Measurements from ENCODE around the gene ICAM3.

Gene ICAM3

DNA sequence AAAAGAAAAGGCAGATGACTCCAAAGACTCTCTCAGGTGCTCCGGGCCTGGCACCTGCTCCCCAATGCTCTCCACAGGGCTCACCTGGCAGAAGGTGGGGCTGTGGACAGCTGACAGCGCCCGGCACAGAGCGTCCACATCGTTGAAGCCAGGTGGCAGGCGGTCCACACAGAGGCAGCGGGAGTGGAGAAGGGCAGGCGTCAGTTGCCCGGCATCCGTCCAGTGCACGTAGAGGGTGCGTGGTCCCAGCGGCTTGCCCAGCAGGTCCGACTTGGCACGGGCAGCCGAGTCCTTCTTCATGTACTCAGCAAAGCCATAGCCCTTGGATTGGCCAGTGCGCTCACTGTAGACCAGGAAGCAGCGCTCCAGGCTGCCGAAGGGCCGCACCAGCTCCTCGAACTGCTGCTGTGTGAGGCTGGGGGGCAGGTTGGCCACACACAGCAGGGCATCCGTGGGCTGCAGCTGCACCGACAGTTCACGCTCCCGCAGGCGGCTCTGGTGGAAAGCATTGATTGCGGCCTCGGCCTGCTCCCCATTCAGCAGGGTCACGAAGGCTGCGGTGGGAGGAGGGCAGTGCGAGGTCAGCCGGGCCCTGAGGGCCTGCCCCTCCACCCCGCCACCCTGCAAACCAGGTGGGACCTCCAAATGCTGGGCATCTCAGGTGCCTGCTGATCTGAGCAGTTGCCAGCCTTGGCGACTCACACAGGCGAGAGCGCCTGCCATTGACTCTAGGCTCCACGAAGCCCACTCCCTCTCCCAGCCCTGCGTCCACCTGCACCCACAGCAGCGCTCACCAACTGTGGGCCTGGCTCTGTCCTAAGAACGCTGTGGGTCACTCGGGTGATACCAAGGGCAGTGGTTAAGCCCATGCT, 10.6 kb downstream of the ICAM3 start:
- Histone ChIP-seq H3K4me1 (ENCODE audit: control insufficient read depth, insufficient read depth, low read length) (peaks cover 7% of the 10 kb centered on the region), H3K9me3 (replicated peaks; ENCODE audit: low read length) (no peaks in the 10 kb centered on the region), H3K4me2 (ENCODE audit: low read length) (no peak overlapping the region), H3K27me3 (ENCODE audit: control insufficient read depth, insufficient read depth, low read length) (no peaks in the 10 kb centered on the region), H3K4me3 (ENCODE audit: low read length) (no peak overlapping the region), H3K36me3 (ENCODE audit: insufficient read depth, low read length) (peaks cover 43% of the 10 kb centered on the region), H3K9ac (ENCODE audit: low read depth, low read length) (no peak overlapping the region)

DNA sequence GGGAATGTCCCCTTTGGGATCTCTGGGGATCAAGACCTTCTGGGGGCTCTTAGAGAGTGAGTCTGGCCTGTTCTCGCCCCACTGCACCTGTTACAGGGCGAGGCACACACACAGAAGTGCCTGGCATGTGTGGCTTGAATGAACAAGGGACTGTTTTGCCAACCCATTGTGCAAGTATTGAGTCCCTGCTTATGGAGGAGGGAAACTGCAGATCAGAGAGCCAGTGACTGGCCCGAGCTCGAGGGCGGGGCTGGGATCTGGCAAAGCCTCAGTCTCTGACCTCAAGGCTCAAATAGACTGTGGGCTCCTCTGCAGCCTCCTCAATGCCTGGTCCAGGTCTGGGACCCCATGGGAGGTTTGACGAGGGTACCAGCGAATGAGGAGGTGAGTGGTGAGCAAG, 11.6 kb downstream of the ICAM3 start:
- Histone ChIP-seq H3K36me3 (ENCODE audit: insufficient read depth, low read length) (peaks cover 53% of the 10 kb centered on the region), H3K4me2 (ENCODE audit: low read length) (no peak overlapping the region), H3K4me3 (ENCODE audit: low read length) (no peak overlapping the region)

DNA sequence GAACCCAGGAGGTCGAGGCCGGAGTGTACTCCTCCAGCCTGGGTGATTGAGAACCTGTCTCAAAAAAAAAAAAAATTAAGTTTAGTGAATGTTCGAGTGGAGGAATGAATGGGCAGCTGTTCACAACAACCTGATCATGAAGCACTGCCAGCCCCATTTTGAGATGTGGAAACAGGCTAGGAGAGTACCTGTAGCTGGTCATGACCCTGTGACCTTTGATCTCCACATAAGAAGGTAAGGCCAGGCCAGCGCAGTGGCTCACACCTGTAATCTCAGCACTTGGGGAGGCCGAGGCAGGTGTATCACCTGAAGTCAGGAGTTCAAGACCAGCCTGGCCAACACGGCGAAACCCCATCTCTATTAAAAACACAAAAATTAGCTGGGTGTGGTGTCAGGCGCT, 13.7 kb downstream of the ICAM3 start:
- H3K4me3 ChIP-seq (ENCODE audit: low read length) = no peak overlapping the region
- no peak overlapping the region for H3K4me2 ChIP-seq (ENCODE audit: low read length)
- peaks cover 71% of the 10 kb centered on the region for H3K36me3 ChIP-seq (ENCODE audit: insufficient read depth, low read length)
- H3K9me3 ChIP-seq (replicated peaks; ENCODE audit: low read length) = no peaks in the 10 kb centered on the region
- no peaks in the 10 kb centered on the region for H3K4me1 ChIP-seq (ENCODE audit: control insufficient read depth, insufficient read depth, low read length)
- H3K9ac ChIP-seq (ENCODE audit: low read depth, low read length) = no peak overlapping the region
- no peaks in the 10 kb centered on the region for H3K27me3 ChIP-seq (ENCODE audit: control insufficient read depth, insufficient read depth, low read length)

More for the DNA sequence above, 11.6 kb downstream of the ICAM3 start:
- no peak overlapping the region for H3K9ac ChIP-seq (ENCODE audit: low read depth, low read length)
- no peaks in the 10 kb centered on the region for H3K27me3 ChIP-seq (ENCODE audit: control insufficient read depth, insufficient read depth, low read length)
- no peaks in the 10 kb centered on the region for H3K9me3 ChIP-seq (replicated peaks; ENCODE audit: low read length)
- peaks cover 5% of the 10 kb centered on the region for H3K4me1 ChIP-seq (ENCODE audit: control insufficient read depth, insufficient read depth, low read length)

DNA sequence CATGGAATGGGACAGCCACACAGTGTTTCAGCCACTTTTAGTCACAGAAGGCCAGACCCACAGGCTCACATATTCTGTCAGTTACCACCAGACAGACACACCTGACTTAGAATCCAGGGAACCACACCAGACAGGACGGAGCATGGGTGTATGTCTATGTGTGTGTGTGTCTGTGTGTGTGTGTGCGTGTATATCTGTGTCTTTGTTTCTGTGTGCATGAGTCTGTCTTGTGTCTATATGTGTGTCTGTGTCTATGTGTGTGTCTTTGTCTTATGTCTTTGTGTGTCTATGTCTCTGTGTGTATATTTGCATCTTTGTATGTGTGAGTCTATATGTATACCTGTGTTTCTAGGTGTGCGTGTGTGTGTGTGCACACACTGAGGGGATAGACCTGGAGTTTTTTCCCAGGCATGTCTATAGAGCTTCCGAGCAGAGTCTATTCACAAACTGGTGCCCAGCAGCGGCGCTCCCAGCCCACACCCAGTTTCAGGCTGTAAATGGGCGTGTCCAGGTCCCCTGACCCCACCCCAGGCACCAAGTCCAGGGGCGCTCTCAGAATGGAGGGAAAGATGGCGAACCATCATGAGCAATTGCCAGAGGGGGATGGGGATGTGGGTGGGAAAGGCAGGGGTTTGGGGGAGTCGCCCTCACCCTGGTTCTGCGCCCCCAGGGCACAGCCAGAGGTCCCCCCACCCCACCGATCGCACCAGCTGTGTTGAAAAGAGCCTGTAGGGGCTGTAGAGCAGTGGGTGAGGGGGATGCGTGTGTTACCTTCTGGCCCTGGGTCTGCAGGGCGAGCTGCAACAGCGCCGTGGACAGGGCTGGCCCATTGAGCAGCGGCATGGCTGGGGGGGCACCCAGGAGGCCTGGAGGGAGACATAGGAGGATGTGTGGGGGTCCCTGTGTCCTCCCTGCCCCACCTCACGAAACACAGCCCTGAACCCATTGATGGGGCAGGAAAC, 17.3 kb downstream of the ICAM3 start:
- H3K9ac ChIP-seq (ENCODE audit: low read depth, low read length) = no peak overlapping the region
- no peak overlapping the region for H3K4me3 ChIP-seq (ENCODE audit: low read length)
- H3K9me3 ChIP-seq (replicated peaks; ENCODE audit: low read length) = no peaks in the 10 kb centered on the region
- no peak overlapping the region for H3K4me2 ChIP-seq (ENCODE audit: low read length)
- no peaks in the 10 kb centered on the region for H3K27me3 ChIP-seq (ENCODE audit: control insufficient read depth, insufficient read depth, low read length)
- no peaks in the 10 kb centered on the region for H3K4me1 ChIP-seq (ENCODE audit: control insufficient read depth, insufficient read depth, low read length)
- H3K36me3 ChIP-seq (ENCODE audit: insufficient read depth, low read length) = peaks cover 58% of the 10 kb centered on the region

DNA sequence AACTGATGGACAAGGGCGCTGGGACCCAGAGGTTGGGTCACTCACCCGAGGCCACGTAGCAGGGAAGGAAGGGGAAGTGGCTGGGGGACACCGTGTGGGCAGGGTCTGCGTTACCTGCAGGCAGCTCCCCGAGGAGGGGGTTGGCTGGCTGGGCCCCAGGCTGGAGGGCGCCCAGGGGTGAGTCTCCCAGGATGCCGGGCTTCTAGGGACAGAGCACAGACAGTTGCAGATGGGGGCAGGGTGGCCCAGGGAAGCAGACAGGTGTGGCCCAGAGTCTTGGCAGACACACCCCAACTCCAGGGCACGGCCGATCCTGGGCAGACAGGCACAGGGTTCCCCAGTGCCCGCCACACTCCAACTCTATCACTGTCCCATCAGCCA, 18.0 kb downstream of the ICAM3 start:
- H3K27me3 ChIP-seq (ENCODE audit: control insufficient read depth, insufficient read depth, low read length) = no peaks in the 10 kb centered on the region
- no peak overlapping the region for H3K4me2 ChIP-seq (ENCODE audit: low read length)
- H3K4me1 ChIP-seq (ENCODE audit: control insufficient read depth, insufficient read depth, low read length) = no peaks in the 10 kb centered on the region
- no peaks in the 10 kb centered on the region for H3K9me3 ChIP-seq (replicated peaks; ENCODE audit: low read length)
- H3K36me3 ChIP-seq (ENCODE audit: insufficient read depth, low read length) = peaks cover 59% of the 10 kb centered on the region
- no peak overlapping the region for H3K4me3 ChIP-seq (ENCODE audit: low read length)
- no peak overlapping the region for H3K9ac ChIP-seq (ENCODE audit: low read depth, low read length)

DNA sequence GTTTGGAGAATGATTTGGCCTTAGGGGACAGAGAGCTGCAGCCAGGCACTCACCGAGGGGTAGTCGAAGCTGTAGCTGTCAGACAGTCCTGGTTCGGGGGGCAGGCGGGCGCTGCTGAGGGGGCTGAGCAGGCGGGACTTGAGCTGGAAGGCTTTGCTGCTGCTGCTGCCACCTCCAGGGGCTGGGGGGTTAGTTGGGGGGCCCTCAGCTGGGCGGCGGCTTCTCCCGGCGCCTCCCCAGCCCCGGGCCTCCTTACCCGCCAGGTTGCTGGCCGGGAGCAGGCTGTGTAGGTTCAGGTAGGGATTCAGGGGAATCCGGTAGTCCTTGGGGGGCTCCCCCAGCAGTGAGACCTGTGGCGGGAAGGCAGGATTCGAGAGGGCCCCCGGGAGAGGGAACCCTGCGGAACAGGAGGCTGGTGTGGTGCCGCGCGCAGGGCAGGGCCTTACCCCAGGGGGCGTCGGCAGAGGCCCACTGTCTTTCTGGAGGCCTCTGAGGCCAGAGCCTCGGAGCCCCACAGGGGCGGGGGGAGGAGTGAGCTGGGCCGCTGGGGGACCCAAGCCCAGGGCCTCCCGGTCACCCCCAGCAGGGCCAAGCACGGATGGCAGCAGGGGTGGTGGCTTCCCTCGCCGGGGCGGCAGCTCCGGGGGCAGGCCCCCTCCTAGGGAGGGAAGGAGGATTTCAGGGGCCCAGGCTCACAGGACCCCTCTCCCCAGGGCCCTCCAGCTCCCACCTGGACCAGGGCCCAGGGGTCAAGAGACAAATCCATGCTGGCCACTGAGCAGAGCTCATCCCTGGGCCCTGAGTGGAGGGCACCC, 18.6 kb downstream of the ICAM3 start:
- Histone ChIP-seq H3K27me3 (ENCODE audit: control insufficient read depth, insufficient read depth, low read length) (no peaks in the 10 kb centered on the region), H3K4me2 (ENCODE audit: low read length) (no peak overlapping the region), H3K9ac (ENCODE audit: low read depth, low read length) (no peak overlapping the region), H3K9me3 (replicated peaks; ENCODE audit: low read length) (no peaks in the 10 kb centered on the region), H3K4me1 (ENCODE audit: control insufficient read depth, insufficient read depth, low read length) (peaks cover 4% of the 10 kb centered on the region), H3K36me3 (ENCODE audit: insufficient read depth, low read length) (peaks cover 60% of the 10 kb centered on the region), H3K4me3 (ENCODE audit: low read length) (no peak overlapping the region)

DNA sequence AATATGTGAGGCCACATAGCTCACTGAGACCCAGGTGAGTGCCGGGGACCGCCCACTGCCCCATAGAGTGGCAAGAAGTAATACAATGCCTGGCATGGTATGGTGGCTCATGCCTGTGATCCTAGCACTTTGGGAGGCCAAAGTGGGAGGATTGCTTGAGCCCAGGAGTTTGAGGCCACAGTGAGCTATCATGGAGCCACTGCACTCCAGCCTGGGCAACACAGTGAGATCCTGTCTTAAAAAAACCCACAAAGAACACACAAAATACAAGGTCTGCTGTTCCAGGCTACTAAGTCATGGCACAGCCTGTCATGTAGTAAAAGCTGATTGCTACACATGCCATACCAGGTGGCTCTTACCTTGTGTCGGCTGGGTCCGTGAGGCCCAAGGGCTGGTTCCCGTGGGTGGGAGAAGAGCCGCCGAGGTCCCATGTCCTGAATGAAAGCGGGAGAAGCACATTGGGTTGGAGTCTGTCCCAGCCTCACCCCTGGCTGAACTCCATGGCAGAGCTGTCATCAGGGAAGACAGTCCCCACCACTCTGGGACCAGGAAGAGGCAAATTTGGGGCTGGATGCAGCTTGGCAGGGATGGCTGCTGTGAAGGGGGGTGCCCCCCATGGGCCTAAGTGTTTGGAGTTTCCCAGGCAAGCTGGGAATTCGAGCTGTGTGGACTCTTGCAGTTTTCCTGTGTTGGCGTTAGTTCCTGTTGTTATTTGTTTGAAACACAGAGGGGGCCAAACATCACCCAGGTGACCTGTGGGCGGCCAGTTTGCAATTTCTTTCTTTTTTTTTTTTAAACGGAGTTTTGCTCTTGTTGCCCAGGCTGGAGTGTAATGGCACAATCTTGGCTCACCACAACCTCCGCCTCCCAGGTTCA, 20.4 kb downstream of the ICAM3 start:
- Histone ChIP-seq H3K4me2 (ENCODE audit: low read length) (no peak overlapping the region), H3K4me3 (ENCODE audit: low read length) (no peak overlapping the region), H3K27me3 (ENCODE audit: control insufficient read depth, insufficient read depth, low read length) (no peaks in the 10 kb centered on the region), H3K36me3 (ENCODE audit: insufficient read depth, low read length) (peaks cover 49% of the 10 kb centered on the region), H3K4me1 (ENCODE audit: control insufficient read depth, insufficient read depth, low read length) (peaks cover 4% of the 10 kb centered on the region), H3K9me3 (replicated peaks; ENCODE audit: low read length) (no peaks in the 10 kb centered on the region), H3K9ac (ENCODE audit: low read depth, low read length) (no peak overlapping the region)

DNA sequence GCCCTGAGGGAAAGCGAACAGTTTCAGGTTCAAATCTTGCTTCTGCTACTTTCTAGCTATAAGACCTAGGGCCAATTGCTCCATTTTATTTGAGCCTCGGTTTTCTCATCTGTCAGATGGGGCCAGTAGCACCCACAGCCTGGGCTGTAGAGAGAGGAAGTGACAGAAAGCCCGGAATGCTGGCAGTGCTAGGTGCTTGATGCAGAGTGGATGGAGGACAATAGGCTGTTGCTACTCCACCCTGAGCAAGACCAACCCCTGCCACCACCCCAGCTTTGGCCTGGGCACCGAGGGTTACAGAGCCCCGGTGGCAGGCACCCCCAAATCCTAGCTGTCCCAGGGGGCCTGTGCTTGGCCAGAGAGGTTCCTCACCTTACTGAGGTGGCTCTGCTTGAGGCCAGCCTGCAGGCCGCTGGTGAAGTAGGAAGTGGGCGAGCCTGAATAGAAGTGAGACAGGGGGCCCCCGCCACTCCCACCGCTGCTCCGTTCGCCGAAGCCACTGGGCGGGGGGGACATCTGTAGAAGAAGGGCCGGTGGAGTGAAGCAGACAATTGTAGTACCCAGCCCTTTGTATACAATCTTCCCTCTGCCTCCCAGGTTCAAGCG, 21.5 kb downstream of the ICAM3 start:
- no peak overlapping the region for H3K9ac ChIP-seq (ENCODE audit: low read depth, low read length)
- peaks cover 4% of the 10 kb centered on the region for H3K4me1 ChIP-seq (ENCODE audit: control insufficient read depth, insufficient read depth, low read length)
- H3K27me3 ChIP-seq (ENCODE audit: control insufficient read depth, insufficient read depth, low read length) = no peaks in the 10 kb centered on the region
- peaks cover 41% of the 10 kb centered on the region for H3K36me3 ChIP-seq (ENCODE audit: insufficient read depth, low read length)
- no peak overlapping the region for H3K4me3 ChIP-seq (ENCODE audit: low read length)
- no peaks in the 10 kb centered on the region for H3K9me3 ChIP-seq (replicated peaks; ENCODE audit: low read length)
- no peak overlapping the region for H3K4me2 ChIP-seq (ENCODE audit: low read length)

DNA sequence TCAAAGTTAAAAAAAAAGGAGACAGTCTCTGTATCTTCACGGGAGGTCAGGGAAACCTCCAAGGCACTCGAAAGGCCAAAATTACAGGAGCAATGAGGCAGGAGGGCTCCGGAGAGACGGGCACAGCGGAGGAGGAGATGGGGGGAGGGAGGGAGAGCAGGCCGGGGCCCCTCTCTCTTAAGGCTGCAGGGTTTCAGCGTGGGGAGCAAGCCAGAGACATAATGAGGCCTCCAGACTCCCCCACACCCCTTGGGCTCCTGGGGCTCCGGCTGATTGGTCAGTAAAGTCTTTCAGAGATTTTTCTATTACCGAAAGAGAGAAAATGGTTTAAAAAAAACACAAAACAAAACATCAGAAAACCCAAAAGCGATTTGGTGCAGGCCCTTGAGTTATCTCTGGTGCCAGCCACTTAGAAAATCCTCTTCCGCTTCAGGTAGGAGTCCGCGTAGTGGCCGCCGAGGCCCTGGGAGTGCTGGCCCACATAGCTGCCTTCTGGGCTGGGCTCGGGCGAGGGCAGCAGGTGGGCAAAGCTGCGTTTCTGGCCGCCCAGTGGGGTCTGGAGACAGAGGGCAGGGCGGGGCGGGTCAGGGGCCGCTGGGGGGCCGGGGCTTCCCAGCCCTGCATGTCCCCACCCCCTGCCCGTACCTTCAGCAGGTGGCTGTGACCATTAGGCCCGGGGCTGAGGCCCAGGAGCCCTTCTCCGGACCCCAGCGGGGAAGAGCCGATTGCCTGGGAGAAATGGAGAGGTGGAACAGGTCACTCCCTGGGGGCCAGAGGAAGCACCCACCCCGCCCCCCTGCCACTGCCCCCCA, 22.2 kb downstream of the ICAM3 start:
- Histone ChIP-seq H3K4me3 (ENCODE audit: low read length) (no peak overlapping the region), H3K36me3 (ENCODE audit: insufficient read depth, low read length) (peaks cover 34% of the 10 kb centered on the region), H3K4me1 (ENCODE audit: control insufficient read depth, insufficient read depth, low read length) (peaks cover 4% of the 10 kb centered on the region), H3K9me3 (replicated peaks; ENCODE audit: low read length) (no peaks in the 10 kb centered on the region), H3K27me3 (ENCODE audit: control insufficient read depth, insufficient read depth, low read length) (no peaks in the 10 kb centered on the region), H3K9ac (ENCODE audit: low read depth, low read length) (no peak overlapping the region), H3K4me2 (ENCODE audit: low read length) (no peak overlapping the region)

All from skeletal muscle satellite cell (primary cell).